GM13977 (cell line): ENCODE measurements around the gene PIP5KL1.

ENCODE experiments used
- DNase-seq: peaks from one replicate; pipeline ENCODE4 v3.0.0; 2012; ENCODE audit warnings: low spot score
- in situ Hi-C: fragments of 300-500 bp; cut with MboI; formaldehyde crosslinking; loops from one replicate; pipeline ENCODE4 v1.12.0; 2022; ENCODE audit warnings: low sequenced_read_pairs, low pct_unique_long_range_greater_than_20kb, mixed read lengths, inconsistent platforms; ENCODE audit not compliant: unreplicated experiment
- TF ChIP-seq, protein P1 (sequence below): IDR thresholded peaks from 2 replicates; pipeline ENCODE4 v1.5.1; 2012; ENCODE audit warnings: mild to moderate bottlenecking, control low read depth; ENCODE audit not compliant: insufficient read depth; ENCODE audit errors: extremely low read depth, missing control alignments

The PIP5KL1 gene

DNA sequence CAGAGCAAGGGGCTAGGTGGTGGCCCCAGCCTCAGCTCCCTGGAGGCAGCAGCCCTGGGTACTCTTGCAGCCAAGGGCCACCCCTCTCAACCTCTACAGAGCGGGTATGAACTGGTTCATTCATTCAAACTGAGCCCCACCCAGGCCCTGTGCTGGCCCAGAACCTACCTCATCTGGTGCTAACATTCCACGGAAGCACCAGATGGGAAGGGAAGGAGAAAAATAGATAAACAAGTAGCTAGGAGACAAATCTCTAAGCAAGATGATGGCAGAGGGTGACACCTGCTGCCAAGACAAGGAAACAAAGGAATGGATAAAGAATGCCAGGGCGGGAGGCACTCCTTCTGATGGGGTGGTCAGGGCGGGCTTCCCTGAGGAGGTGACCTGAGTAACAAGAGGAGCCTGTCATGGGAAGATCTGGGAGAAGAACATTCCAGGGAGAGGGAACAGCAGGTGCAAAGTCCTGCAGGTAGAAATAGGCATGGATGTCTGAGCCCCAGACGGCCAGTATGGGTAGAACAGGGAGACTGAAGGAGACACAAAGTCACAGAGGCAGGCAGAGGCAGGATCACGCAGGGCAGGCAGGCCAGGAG, 19.9 kb downstream of the PIP5KL1 start:
- in situ Hi-C loops, result loop anchor here (10.0 to 25.0 kb wide), 2 partner anchors 126 to 323 kb away; partner anchors contain the start of gene CDK9
- no peak for DNase-seq
- TF ChIP-seq, protein P1, sequence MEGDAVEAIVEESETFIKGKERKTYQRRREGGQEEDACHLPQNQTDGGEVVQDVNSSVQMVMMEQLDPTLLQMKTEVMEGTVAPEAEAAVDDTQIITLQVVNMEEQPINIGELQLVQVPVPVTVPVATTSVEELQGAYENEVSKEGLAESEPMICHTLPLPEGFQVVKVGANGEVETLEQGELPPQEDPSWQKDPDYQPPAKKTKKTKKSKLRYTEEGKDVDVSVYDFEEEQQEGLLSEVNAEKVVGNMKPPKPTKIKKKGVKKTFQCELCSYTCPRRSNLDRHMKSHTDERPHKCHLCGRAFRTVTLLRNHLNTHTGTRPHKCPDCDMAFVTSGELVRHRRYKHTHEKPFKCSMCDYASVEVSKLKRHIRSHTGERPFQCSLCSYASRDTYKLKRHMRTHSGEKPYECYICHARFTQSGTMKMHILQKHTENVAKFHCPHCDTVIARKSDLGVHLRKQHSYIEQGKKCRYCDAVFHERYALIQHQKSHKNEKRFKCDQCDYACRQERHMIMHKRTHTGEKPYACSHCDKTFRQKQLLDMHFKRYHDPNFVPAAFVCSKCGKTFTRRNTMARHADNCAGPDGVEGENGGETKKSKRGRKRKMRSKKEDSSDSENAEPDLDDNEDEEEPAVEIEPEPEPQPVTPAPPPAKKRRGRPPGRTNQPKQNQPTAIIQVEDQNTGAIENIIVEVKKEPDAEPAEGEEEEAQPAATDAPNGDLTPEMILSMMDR, result peak; percentile 24

DNA sequence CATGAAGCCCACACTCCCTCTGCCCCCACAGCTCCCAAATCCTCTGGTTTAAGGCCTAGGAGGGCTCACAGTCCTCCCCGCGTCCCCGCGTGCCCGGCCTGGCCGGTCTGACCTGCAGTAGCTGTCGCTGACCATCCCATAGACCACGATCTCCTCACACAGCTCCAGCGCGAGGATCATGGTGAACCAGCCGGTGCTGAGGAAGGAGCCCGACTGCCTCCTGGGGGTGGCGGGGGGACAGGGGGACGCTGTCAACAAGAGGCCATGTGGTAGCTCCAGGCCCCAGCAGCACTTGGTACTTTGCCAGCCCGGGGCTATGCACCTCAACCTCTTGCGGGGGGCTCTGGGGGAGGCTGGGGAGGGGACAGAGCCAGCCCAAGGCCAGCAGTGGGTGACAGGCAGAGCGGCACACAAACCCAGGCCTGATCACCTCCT, 20.7 kb downstream of the PIP5KL1 start:
- in situ Hi-C loops, result loop anchor here (10.0 to 25.0 kb wide), 2 partner anchors 125 to 323 kb away; partner anchors contain the start of gene CDK9
- TF ChIP-seq, protein P1, result no peak
- DNase-seq, result no peak

DNA sequence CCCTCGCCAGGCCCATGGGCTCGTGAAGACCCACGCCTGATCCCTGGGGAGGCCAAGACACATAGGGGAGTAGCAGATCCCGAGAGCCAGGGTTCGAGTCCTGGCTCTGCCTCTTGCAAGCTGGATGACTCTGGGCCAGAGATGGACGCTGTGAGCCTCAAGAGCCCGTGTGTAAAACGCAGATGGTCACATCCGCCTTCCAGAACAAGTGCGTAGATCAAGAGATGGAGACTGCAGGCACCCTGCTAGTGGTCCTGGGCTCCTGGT, 22.0 kb downstream of the PIP5KL1 start:
- TF ChIP-seq, protein P1, result no peak
- DNase-seq, result no peak
- in situ Hi-C loops, result loop anchor here (25.0 kb wide), 1 partner anchor 321 kb away; no protein-coding TSS in a partner anchor

DNA sequence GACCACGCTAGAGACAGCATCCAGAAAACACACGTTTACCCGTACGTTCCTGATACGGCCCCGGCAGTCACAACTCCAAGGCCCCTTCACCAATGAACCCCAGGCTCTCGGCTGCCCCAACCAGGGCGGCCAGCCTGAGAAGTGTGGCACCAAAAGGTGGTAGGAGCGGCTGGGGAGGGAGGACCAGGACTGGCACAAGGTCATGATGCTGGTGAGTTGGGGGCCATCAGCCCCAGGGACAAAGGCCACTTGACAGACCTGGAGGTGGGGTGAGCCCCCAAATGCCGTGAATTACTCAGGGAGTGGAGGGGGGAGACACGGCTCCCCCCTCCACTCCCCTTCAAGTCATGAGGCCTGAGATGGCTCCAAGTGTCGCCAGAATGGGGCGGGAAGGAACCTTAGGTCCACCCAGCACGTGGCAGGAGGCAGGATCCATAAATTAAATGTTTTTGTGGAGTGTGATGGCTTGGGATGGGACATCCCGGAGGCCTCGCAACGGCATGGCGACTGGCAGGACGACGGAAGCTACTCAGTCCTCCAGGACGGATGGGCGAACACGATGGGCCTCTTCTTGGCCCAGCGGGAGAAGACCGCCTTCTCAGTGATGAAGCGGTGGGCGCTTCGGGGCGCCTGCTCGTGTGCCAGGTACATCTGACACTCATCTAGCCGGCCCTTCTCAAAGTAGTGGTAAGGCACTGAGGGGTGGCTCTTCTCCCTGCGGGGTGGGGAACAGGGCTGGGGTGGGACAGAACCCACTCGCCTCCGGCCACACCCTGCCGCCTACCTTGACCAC, 22.5 kb downstream of the PIP5KL1 start:
- in situ Hi-C loops, result loop anchor here (25.0 kb wide), 1 partner anchor 321 kb away; no protein-coding TSS in a partner anchor
- DNase-seq, result no peak
- TF ChIP-seq, protein P1, result no peak

DNA sequence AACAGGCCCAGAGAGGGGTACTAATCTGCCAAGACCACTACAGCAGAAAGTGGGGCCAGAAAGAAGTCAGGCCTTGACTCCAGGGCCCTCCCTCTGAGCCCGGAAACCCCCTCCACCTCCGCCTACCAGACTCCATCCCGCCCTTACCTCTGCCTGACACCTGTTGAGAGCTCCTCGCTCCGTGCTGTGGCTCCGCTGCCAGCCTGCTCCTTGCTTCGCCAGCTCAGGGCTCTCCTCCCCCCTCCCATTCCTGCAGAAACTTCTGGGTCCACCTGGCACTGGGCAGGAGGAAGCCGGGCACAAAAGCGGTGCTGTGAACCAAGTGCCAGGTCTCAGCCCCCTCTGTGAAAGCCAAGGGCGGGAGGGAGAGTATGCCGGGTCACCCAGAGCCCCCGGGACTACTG, 24.8 kb downstream of the PIP5KL1 start:
- no peak for DNase-seq
- in situ Hi-C loops, result loop anchor here (25.0 kb wide), 1 partner anchor 318 kb away; no protein-coding TSS in a partner anchor
- TF ChIP-seq, protein P1, result no peak

DNA sequence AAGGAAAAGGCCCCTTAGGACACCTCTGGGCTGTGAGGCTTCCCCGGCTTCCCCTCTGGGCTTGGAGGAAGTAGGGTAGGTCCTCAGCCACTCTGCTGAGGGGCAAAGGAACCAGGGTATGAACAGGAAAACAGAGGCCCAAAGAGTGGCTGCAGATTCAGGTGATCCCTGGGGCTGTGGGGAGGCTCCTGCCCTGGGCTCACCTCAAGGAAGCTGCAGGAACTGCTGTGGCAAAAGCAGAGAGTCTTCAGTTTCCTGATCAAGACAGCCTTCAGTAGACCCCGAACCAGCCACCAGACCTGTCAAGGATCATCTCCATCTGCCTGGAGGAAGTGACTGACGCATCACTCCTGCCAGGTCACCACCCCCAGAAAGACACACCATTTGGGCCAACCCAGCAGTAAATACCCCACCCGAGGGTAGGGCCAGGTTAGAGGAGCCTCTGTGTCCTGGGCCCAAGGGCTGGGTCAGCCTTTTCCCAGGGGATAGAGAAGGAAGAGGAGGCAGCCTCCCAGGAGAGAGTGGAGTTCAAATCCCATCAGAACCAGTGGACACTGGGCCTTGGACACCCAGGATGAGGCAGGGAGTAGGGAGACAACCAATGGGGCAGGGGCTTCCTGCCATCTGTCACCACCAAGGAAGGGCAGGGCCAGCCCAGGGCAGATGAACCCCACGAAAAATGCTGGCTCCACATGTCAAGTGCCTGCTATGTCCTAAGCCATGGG, 25.4 kb downstream of the PIP5KL1 start:
- TF ChIP-seq, protein P1, result no peak
- in situ Hi-C loops, result loop anchor here (25.0 kb wide), 1 partner anchor 318 kb away; no protein-coding TSS in a partner anchor
- DNase-seq, result no peak
